Measurements from ENCODE around the gene ATR. TPM values are rescaled to one million over a fixed set of nuclear protein-coding genes. Genes with fewer than 3 reads are reported as not detected.
"Not testable (repeated sequence)": the region's sequence is repeated elsewhere in the genome, so short reads cannot be mapped to it uniquely, and the experiment has no call there.

Gene ATR
- 45.7 TPM for total RNA-seq

DNA sequence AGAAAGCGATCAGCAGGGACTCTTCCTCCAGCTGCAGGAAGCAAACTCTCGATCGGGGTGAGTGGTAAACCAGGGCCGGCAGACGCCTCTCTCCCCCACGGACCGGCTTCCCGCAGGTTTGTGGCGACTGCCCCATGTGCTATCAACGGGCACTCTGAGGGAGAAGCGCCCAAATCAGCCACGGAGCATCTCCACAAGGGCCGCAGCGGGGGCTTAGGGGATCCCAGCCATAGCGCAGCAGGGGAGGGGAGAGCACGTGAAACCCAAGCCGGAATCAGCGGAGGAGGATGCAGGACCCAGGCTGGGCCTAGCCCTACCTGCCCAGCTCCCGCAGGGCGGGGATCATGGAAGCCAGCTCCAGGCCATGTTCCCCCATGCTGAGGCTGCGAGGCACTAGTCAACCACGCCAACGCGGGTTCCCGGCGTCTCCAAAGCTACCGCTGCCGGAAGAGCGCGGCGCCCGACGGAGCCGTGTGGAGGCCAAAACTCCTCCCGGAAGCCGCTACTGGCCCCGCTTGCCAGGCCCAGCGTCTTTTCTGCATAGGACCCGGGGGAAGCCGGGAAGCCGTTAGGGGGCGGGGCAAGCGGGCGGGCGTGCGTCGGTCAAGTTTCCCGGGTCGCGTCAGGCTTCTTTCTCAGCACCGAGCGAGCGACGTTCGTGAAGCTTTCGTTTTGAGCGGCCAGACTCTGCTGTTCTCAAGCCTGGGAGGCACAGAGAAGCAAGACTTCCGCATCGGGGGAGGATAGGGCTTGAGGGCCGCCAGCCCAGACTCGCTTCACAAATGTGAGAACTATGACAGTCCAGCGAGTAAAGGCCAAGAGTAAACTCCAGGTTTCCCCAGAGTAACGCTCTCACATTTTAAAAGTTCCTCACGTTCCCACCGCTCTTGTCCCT lies at the start of gene ATR:
TSS of gene ATR (minus strand) at position 405 of the 895 bp plus-strand sequence. CDS start at position 376, 29 bp downstream.
- DNase-seq (ENCODE audit: low spot score): peak; percentile 98

DNA sequence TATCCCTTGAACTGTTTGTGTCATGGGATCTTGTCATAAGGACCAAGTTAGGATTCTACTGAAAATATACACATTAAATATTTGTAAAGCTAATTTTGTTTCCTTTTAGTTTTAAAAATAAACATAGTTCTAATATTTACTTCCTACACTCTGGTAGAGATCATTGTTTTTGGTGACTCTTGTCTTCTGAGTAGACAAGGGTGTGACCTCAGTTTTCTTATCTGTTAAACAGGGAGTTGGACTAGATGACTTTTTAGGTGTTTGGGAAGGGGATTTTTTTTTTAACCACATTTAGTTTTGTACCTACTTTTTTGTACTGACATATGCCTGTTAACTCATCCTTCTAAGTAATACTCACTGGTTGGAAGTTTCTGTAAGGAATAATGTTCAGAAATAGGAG lies 48.4 kb upstream of the ATR start:
- no peak for DNase-seq (ENCODE audit: low spot score)

DNA sequence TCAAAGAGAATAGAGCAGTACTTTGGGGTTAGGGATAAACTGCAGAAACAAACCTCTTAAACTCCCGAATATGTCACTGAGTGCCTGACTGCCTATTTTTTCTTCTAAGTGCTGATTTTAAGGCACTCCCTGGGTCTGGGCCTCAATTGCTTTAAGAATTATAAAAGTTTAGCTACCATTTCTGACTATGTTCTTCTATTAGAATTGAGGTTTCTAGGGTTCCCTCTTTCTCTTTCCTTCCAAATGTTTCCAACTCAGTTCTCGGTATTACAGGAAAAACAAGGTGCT lies 46.6 kb upstream of the ATR start:
- no peak for DNase-seq (ENCODE audit: low spot score)

DNA sequence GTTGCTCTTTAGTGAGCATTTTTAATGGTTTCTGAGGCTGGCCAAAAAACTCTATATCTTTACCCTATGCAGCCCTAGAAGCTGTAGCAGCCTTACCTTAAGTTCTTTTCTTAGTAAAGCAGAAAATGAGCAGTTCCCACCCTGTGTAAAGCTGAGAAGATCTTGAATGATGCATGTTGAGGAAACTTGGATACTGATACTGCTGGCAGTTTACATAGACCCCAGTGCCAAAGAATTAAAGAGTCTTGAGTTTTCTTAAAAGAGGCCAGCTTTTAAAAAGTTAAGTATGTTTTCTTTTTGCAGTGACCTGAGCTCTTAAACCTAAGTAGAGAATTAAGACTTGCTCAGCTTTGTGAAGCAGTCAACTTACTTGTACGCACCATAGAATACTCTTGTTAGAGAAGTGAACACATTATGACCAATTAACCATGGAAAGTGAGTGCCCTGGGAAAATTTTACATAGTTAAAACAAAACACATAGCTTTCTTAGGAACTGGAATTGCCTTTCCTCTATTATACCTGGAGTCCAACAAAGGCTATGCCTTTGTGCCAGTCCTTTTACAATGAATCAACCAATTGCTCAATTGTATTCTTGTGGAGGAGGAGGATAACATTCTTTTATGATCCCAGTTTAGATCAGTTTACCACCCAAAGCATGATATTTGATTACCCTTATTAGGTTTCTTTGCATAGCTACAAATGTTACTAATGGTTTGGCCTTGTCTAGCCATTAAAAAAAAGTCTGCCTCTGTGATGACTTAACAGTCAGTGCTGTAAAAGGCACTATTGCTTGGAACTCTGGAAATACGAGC lies 46.0 kb upstream of the ATR start:
- DNase-seq (ENCODE audit: low spot score): no peak

DNA sequence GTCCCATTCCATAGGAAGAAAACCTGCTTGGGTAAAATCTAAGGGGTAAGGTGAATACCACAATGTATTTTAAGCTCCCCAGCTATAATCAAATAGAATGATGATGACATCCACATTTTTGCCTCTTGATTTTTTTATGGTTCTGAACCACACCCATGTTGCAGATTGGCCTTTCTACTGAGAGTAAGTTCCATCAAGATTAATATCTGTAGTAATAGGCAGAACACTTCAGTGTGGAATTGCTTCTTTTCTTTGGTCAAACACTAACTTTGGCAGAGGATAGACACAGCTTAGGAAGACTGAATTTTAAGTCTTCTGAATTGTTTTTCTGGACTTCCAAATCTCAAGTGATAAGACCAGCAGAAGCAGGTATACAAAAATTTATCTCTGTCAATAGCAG lies 44.7 kb upstream of the ATR start:
- no peak for DNase-seq (ENCODE audit: low spot score)

DNA sequence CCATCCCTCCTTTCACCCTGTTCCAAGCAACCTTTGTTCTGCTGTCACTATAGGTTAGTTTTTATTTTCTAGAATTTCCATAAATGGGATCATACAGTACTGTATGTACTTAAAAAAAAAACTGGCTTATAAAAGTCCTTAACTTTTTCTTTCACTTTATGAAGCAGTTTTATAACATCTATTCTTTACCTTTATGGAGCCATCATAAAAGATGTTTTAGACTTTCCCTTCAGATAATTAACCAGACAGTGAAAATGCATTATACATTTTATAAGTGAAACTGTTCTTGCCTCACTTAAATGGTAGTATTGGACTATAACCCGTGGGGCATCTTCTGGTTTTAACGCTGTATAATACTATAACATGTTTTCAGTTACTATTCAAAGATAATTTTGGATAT lies 43.9 kb upstream of the ATR start:
- no peak for DNase-seq (ENCODE audit: low spot score)

DNA sequence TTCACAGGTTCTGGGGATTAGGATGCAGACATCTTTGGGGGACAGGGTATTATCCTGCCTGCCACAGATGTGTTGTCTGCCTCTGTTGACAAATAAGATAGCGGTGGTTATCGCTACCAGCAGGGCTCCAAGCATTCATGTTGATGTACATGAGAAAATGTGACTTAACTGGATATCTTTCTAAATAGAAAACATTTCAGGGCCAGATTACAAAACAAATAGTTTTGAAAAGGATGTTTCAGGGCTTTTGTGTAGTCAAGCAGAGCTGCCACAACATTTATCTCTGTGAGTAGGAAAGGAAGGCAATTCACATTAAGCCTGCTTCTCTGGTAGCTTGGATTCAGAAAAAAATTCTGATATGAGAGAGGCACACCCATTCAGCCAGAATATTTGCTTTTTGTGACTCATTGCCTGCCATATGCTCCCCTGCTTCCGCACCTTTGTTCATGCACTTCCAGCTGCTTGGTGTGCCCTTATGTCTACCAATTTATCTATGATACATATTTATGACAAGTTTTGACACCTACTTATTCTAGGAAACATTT lies 40.5 kb upstream of the ATR start:
- no peak for DNase-seq (ENCODE audit: low spot score)

DNA sequence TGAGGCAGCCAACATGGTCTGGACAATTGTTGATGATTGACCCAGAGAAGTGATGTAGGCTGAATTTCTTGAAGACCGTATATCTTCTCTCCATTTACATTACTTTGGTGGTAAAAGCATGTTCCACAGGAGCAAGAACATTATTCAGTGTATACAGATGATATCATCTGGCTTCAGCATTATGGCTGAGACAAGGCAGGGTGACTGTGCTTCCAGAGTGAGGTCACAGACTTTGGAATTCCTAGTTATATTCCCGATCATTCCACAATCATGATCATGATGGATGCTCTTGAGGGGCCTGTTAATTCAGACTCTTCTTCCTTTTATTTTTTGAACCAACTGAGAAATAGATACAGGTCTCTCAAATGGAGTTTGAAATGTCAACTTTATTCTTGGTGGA lies 36.6 kb upstream of the ATR start:
- DNase-seq (ENCODE audit: low spot score): no peak

DNA sequence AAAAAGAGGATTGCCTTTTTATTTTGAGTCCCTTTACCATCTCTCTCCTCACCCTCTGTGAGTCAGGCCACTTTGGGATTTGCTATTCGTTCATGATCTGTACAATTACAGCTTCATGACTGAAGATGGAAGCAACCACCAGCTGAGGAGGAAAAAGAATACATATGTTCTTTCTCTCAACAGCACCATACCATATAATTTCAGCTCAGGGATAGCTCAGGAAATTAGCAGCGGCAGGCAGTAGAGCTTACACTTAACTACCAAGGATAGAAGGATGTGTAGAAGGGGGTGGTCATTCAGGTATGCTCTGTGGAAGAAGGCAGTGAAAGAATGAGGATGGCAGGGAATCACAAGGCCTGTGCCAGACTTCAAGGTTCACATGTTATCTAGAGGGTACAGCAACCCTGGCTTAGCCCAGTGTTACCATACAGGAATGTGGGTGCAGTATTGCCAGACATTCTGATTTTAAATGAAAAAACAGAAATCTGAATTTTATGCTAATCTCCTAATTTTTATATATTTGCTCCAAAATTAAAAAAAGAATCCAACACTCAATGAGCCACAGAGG lies 35.6 kb upstream of the ATR start:
- DNase-seq (ENCODE audit: low spot score): no peak

DNA sequence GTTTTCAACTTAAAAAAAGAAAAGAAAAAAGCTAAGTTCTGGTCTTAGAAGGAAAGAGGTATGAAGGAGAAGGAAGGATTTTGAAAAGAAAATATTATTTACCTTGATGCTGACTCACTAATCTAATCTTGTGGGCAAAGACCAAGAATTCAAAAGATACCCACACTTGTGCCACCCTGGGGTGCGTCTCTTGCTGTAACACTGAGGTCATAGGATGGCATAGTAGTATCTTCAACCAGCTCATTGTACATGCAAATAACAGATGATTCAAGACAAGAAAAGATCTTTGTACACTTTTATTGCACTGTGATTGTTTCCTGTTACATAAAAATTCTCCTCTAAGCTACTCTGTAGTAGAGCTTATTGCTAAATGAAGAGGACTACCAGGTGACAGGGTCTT lies 35.0 kb upstream of the ATR start:
- no peak for DNase-seq (ENCODE audit: low spot score)

DNA sequence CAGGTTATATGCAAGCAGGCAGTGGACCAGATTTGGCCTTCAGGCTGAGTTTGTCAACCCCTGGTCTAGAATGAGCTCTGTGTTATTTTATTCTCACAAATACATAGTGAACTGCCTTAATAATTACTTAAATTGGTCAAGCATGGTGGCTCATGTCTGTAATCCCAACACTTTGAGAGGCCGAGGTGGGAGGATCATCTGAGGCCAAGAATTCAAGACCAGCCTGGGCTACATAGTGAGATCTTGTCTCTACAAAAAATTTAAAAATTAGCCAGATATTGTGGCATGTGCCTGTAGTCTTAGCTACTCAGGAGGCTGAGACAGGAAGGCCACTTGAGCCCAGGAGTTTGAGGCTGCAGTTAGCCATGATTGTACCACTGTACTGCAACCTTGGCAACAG lies 32.7 kb upstream of the ATR start:
- no peak for DNase-seq (ENCODE audit: low spot score)

DNA sequence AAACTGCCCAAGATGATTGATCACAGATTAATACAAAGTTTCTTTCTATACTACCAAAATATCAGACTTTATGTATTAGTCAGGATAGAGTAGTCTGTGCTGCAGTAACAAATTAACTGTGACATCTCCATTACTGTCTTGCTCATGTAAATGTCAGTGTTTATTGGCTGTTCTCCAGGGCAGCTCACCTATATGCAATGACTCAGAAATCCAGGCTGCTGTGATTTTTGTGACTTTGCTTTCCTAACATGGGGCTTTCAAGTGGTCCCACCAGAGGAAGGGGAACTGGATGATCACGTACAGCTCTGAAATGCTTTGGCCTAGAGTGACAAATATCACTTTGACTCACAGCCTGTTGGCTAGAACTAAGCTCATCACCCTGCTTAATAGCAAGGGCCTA lies 30.6 kb upstream of the ATR start:
- DNase-seq (ENCODE audit: low spot score): no peak

DNA sequence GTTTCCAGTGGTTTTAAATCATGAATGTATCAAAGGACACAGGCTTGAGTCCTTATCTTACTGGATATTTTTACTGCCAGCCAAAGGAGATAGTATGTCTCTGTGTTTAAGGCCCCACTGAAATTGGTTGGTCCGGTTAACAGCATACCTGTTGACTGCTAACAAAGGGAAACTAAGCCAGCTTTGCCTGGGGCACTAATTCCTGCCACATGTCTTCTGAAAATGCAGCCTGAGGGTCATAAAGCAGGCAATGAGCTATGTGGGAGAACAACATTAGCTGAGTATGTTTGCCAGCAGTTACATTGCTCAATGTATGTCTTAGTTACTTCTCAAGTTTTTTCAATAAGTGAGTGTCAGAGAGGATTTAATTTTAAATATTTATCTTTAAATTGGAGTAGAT lies 30.1 kb upstream of the ATR start:
- DNase-seq (ENCODE audit: low spot score): no peak

DNA sequence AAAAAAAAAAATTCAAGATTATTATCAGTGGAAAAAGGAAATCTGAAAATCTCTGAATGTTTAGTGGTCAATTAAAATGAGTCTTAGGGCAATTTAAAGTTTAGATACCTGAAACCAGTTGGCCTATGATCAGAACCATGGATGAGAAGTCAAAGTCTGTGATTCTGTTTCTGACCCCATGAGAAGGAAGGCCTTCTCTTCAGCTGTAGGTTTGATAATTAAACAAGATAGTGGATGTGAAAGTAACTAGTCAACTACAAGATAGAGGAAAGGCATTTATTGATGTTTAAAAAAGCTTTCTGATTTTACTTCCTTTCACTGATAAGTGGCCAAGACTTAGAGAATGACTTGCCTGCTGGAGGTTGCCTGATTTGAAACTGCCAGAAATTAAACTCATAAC lies 26.4 kb upstream of the ATR start:
- DNase-seq (ENCODE audit: low spot score): no peak

DNA sequence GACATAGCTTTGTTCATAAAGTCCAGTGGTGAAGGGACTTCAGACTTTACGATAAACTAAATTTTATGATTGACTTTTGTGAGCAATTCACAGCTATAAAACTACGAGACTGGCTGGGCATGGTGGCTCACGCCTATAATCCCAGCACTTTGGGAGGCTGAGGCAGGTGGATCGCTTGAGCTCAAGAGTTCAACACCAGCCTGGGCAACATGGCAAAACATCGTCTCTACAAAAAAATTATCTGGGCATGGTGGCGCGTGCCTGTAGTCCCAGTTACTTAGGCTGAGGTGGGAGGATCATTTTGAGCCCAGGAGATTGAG lies 24.8 kb upstream of the ATR start:
- not testable (repeated sequence) for DNase-seq (ENCODE audit: low spot score)

DNA sequence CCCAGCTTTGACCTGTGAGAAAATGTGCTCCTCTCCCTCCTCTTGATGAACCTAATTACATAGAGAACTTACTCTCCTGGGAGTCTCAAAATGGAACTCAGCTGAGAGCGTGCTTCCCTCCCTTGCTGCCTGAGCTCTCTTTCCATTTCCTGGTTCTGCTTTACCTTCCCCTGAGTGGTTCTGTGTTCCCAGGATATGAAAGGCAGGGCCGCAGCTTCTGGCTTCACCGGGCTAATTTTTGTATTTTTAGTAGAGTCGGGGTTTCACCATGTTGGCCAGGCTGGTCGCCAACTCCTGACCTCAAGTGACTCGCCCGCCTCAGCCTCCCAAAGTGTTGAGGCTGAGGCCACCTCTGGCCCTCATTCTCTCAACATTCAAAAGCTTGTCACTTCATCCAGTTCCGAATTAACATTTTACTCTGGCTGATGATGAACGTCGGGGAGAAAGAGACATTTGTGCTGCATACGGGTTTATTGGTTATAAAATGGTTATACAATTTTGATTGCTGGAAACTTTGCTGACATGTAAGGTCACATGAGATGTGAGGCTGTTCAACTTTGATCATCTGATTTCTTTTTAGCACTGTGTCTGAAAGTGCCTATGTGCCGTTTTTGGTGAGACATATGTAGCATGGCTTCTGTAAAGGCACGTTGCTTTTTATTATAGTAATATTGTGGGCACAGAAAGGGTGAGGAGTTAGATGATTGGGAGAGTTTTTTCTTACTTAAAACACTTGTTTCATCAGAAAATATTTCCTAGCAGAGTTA lies 24.3 kb upstream of the ATR start:
- DNase-seq (ENCODE audit: low spot score): no peak

DNA sequence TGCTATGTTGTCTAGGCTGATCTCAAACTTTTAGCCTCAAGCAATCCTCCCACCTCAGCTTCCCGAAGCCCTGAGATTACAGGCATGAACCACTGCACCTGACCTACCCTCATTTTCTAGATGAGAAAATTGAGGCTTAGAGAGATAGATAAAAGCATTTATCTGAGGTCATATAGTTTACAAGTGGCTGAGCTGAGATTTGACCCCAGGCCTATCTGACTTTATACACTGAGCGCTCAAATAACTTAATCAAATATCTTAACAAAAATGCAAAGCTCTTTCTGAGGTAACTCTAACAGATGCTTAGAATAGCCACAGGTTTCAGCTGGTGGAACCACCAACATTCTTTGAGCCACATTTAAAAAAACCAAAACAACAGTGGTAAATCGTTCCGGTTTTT lies 23.2 kb upstream of the ATR start:
- DNase-seq (ENCODE audit: low spot score): no peak

DNA sequence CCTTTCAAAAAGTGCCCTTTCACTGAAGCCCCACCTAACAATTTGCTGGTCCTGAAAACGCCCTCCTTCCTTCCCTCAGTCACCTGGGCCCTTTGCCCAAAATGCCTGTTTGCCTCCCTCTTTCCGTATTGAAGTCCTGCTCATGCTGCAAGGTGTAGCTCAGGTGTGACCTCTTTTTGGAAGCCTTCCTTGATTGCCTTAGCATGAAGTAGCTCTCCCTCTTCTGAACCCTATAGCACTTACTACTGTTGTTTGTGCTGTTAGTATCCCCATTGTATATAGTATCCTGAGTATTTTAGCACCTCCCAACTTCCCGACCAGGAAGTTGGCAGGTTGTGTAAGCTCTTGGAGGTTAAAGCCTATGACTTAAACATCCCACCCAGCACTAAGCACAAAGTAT lies 19.4 kb upstream of the ATR start:
- DNase-seq (ENCODE audit: low spot score): no peak

DNA sequence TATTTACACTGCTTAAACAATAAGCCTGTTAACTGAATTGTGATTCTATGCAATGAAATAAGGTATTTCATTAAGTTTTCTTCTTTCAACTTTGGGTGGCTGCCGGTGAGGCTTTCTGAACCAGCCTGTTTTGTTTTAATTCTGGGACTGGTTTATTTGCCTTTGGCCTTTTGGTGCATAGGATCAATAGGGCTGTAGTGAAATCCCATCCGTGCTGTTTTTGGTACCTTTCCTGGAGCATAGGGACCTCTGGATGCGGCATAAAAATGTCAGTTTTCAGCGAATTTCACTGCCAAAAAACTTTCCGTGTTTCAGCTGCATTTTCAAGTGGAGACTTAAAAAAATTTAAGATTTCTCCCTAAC lies 18.2 kb upstream of the ATR start:
- no peak for DNase-seq (ENCODE audit: low spot score)

DNA sequence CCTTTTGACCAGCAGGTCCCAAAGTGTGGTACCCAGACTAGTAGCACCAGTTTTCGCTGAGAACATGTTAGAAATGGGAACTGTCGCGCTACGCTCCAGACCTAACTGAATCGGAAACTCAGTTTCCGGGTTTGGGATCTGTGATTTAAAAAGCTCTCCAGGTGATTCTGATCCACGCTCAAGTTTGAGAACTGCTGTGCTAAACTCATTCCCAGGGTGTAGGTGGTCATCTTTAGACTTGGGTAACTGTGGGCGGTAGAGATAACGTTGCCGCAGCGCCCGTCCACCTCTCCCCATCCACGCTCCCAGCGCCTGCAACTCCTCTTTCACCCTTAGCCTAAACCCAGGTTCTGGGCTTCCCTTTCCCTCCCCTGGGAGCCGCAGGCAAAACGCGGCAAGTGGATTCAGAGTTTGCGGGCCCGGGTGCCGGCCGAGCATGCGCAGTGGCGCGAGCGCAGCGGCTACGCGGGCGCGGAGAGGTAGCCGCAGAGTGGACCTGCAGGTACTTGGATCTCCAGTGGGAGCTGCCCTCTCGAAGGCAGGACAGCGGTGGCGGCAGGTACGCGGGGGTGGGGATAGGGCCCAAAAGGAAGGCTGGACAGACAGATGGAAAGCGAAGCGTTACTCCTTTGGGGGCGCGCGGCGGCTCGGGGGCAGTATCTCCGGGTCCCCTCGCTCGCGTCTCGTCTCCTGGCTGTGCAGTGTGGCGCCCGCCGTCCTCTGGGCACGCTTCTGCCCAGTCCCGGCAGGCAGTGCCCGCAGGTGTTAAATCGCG lies 17.6 kb upstream of the ATR start, which contains the start of gene PLS1:
TSS of gene PLS1 (plus strand) at position 443 of the 775 bp plus-strand sequence. CDS start 67,845 bp downstream, outside the sequence.
- DNase-seq (ENCODE audit: low spot score): peak; percentile 89

DNA sequence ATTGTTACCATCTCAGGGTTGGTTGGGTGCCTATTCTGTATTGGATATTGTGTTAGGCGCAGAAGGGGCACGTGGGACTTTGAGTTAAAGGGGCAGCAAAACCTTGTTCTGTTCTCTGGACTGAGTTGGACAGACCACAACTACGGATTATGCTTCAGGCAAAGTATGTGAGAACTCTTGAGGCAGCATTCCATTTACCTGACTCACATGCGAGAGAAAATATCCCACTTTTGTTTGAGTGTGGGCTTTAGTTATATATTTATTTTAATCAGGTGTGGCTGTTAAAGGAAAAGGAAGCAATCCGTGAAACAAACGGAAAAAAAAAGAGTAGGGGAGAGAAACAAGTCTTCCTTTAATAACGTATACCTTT lies 17.0 kb upstream of the ATR start:
- DNase-seq (ENCODE audit: low spot score): no peak
